22Rv1 (cell line): ENCODE measurements around the gene AHCY.

Experiments used
- ZFX ChIP-seq: fragments of 450-650 bp; IDR thresholded peaks from 2 replicates; pipeline ENCODE4 v1.6.1; 2017; ENCODE audit warnings: antibody characterized with exemption, borderline replicate concordance
- TF ChIP-seq, protein P1 (sequence below): fragments of 450-650 bp; IDR thresholded peaks from 2 replicates; pipeline ENCODE4 v1.5.1; 2017; ENCODE audit warnings: mild to moderate bottlenecking

DNA sequence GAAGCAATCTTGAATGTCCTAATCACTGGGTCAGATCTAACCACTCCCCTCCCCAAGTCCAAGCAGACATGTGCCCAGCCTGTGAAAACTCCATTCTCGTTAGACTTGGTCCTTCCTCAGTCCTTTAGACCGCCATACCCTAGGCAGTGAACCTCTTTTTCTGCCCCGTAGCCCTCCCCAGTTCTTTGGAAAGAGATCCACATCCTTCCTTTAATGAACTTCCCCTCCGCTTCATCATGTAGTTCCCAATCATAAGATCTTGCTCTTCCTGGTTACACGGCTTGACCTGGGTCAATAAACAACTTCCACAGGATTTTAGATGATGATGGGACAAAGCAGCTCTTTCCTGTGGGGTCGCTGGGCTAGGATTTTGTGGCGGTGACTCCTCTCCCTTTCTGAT is 9.6 kb downstream of the AHCY start:
- TF ChIP-seq, protein P1, sequence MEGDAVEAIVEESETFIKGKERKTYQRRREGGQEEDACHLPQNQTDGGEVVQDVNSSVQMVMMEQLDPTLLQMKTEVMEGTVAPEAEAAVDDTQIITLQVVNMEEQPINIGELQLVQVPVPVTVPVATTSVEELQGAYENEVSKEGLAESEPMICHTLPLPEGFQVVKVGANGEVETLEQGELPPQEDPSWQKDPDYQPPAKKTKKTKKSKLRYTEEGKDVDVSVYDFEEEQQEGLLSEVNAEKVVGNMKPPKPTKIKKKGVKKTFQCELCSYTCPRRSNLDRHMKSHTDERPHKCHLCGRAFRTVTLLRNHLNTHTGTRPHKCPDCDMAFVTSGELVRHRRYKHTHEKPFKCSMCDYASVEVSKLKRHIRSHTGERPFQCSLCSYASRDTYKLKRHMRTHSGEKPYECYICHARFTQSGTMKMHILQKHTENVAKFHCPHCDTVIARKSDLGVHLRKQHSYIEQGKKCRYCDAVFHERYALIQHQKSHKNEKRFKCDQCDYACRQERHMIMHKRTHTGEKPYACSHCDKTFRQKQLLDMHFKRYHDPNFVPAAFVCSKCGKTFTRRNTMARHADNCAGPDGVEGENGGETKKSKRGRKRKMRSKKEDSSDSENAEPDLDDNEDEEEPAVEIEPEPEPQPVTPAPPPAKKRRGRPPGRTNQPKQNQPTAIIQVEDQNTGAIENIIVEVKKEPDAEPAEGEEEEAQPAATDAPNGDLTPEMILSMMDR: no peak
- TF ChIP-seq ZFX: no peak
